GM12878 (cell line): Measurements from ENCODE around the gene TMPRSS13. TPM values are rescaled to one million over a fixed set of nuclear protein-coding genes. Genes with fewer than 3 reads are reported as not detected.
A peak's percentile ranks its signal among the peaks of the same experiment; 100 is the strongest.

Source experiments
- ATAC-seq: fragments of 200-7000 bp; cut with Tn5 transposase; 3 replicates; pipeline ENCODE4 v1.9.1; 2020; ENCODE audit warnings: mild to moderate bottlenecking, moderate library complexity
- BruUV-seq: library from RNA; stranded (reverse); fragments of 400-500 nt; replicated peaks from 2 replicates; lab custom pipeline; 2021; lab: Mats Ljungman, UMichigan
- CTCF ChIA-PET: fragments of 300-600 bp; sonication (Branson Sonifier 250); formaldehyde crosslinking; extraction: SDS; loops from one replicate; lab custom pipeline; 2021; ENCODE audit warnings: inconsistent platforms; lab: Yijun Ruan, JAX
- POLR2A ChIA-PET: fragments of 350-600 bp; formaldehyde crosslinking; extraction: SDS; loops from one replicate; lab custom pipeline; 2021; ENCODE audit warnings: inconsistent platforms; lab: Charles Lee
- RAD21 ChIA-PET: fragments of 300-600 bp; sonication (Branson Sonifier 250); formaldehyde crosslinking; loops from one replicate; lab custom pipeline; 2023; ENCODE audit warnings: antibody characterized with exemption; ENCODE audit not compliant: unreplicated experiment; lab: Charles Lee
- SMC1A ChIA-PET: fragments of 300-600 bp; sonication (Branson Sonifier 250); formaldehyde crosslinking; loops from one replicate; lab custom pipeline; 2023; ENCODE audit not compliant: unreplicated experiment, uncharacterized antibody; lab: Charles Lee
- DNase-seq: peaks from one replicate; pipeline ENCODE4 v3.0.0-alpha.2; 2011; ENCODE audit warnings: low read depth, low spot score
- FAIRE-seq: peaks from 3 replicates; lab custom pipeline; 2011; peaks lifted over from hg19 to GRCh38; lab: Jason Lieb, UNC
- H2AFZ ChIP-seq: 2 replicates; pipeline ENCODE4 v1.6.0; 2011; ENCODE audit warnings: low read depth, low read length, control low read depth; ENCODE audit not compliant: control insufficient read depth
- H3K27ac ChIP-seq: 2 replicates; pipeline ENCODE4 v1.5.1; 2011; ENCODE audit warnings: control low read depth; ENCODE audit not compliant: control insufficient read depth, insufficient read depth
- H3K27me3 ChIP-seq, 2 experiments: replicated peaks in 1 of 2; 2 replicates each; pipeline versions ENCODE4 v1.6.0 to v1.6.1; 2011; ENCODE audit warnings: low read length in 1 of 2; ENCODE audit not compliant: control insufficient read depth in 2 of 2, insufficient read depth in 2 of 2
- H3K36me3 ChIP-seq, 2 experiments: 2 replicates each; pipeline ENCODE4 v1.5.1; 2011; ENCODE audit warnings: low read length in 1 of 2; ENCODE audit not compliant: control insufficient read depth in 2 of 2, insufficient read depth in 2 of 2
- H3K4me1 ChIP-seq: 2 replicates; pipeline ENCODE4 v1.6.1; 2011; ENCODE audit warnings: mild to moderate bottlenecking, low read length, moderate library complexity, mixed read lengths; ENCODE audit not compliant: control insufficient read depth, insufficient read depth
- H3K4me2 ChIP-seq: 2 replicates; pipeline ENCODE4 v1.6.0; 2011; ENCODE audit warnings: control low read depth; ENCODE audit not compliant: control insufficient read depth, insufficient read depth
- H3K4me3 ChIP-seq: fragments of 200-600 bp; sonication (generic); 2 replicates; pipeline ENCODE4 v1.5.1; 2016
- H3K79me2 ChIP-seq: 2 replicates; pipeline ENCODE4 v1.6.0; 2011; ENCODE audit warnings: low read length; ENCODE audit not compliant: control insufficient read depth, insufficient read depth
- H3K9ac ChIP-seq: 2 replicates; pipeline ENCODE4 v1.8.0; 2011; ENCODE audit warnings: low read length, control low read depth, mixed read lengths; ENCODE audit not compliant: control insufficient read depth, insufficient read depth
- H3K9me3 ChIP-seq: replicated peaks from 3 replicates; pipeline ENCODE4 v1.5.1; 2011; ENCODE audit warnings: mild to moderate bottlenecking, low read length; ENCODE audit not compliant: control insufficient read depth, insufficient read depth
- H4K20me1 ChIP-seq: 2 replicates; pipeline ENCODE4 v1.6.0; 2011; ENCODE audit not compliant: control insufficient read depth, insufficient read depth
- NR2F1 ChIP-seq: fragments of 450-650 bp; conservative IDR thresholded peaks from 2 replicates; pipeline ENCODE4 v1.6.1; 2017; ENCODE audit warnings: mild to moderate bottlenecking
- SPI1 ChIP-seq: IDR thresholded peaks from 2 replicates; pipeline ENCODE4 v1.6.1; 2011; ENCODE audit warnings: low read depth, mild to moderate bottlenecking, low read length, moderate library complexity, borderline replicate concordance; ENCODE audit not compliant: insufficient read depth
- WGBS: methylation state at CpG from one replicate; pipeline ENCODE4 v1.1.6; 2016; ENCODE audit warnings: low lambda C conversion rate; ENCODE audit not compliant: insufficient replicate concordance, insufficient coverage; ENCODE audit errors: missing lambda C conversion rate; 5-methylcytosine and 5-hydroxymethylcytosine counted together
- in situ Hi-C: fragments of 300-500 bp; cut with MboI; formaldehyde crosslinking; loops from 9 replicates; pipeline ENCODE4 v1.14.3; 2018; ENCODE audit warnings: mixed read lengths
- intact Hi-C: fragments of 100-400 bp; cut with micrococcal nuclease; formaldehyde crosslinking; loops from one replicate; pipeline ENCODE4 v1.14.2; 2022; ENCODE audit not compliant: unreplicated experiment
- polyA plus RNA-seq, 11 experiments: library from polyadenylated mRNA; depleted of rRNA in 4 of 11; unstranded in 6 of 11; stranded (reverse) in 5 of 11; fragments of >200 nt; fragmentation: Nextera tagmentation in 4 of 11; fragmentation: Illumina TruSeq in 1 of 11; extraction: Ambion mirVana in 4 of 11; extraction: Trizol in 1 of 11; gene quantifications; 1 replicate in 1 of 11; 2 replicates in 10 of 11; pipeline versions ENCODE4 v1.2.1 to v1.2.3, GENCODE V29; 2011 to 2016; ENCODE audit warnings: inconsistent platforms in 2 of 11, missing spikeins in 2 of 11, low read depth in 1 of 11
- total RNA-seq, 4 experiments: library from RNA; depleted of rRNA in 3 of 4; stranded (reverse); fragments of >200 nt in 3 of 4; fragmentation: Illumina TruSeq in 1 of 4; extraction: Trizol in 1 of 4; gene quantifications; 2 replicates each; pipeline versions ENCODE4 v1.2.1 to v1.2.3, GENCODE V29; 2013 to 2021

The TMPRSS13 gene
- total and polyA plus RNA-seq, 10 of the 15 experiments (the other 5 are each of a cell fraction or from before 2014, with no cell fraction given): 0.05 to 0.50 (median 0.26) TPM; not detected in 2

DNA sequence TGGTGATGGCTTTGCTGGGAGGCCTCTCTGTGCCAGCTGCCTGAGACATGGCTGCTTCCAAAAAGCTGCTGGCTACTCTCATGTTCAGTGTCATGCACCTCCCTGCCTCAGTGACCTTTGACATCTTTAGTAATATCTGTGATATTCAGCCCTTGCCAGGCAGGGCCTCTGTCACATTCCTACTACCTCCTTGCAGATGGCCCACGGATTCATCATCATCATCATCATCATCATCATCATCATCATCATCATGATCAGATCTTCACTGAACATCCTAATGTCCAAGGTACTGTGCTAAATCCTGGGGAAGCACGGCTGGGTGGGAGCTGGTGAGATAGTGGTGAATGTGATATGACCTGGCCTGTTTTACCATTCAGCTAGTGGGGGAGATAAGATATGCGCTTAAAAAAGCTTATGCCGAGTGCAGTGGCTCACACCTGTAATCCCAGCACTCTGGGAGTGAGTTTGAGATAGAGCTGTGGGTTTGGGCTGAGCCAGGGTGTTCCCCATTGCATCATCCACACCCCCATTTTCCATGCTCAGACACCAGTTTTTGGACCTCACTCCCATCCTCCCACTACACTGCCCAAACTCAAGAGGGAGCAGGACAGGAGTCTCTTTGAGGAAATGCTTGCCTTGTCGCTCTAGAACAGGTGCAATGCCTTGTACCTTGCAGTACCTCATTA lies 17.1 kb upstream of the TMPRSS13 start:
- Histone ChIP-seq H3K9me3 (no peaks in the 10 kb centered on the region), H4K20me1 (no peaks in the 10 kb centered on the region), H3K4me3 (no peak overlapping the region), H3K27me3 (no peaks in the 10 kb centered on the region), H3K4me2 (no peak overlapping the region), H2AFZ (no peak overlapping the region), H3K4me1 (peaks cover 37% of the 10 kb centered on the region), H3K79me2 (no peaks in the 10 kb centered on the region), H3K9ac (no peak overlapping the region), H3K27ac (no peak overlapping the region), H3K36me3 (no peaks in the 10 kb centered on the region)
- FAIRE-seq: no peak
- ChIA-PET CTCF (interaction anchor here (0.6 to 13.1 kb wide), 72 partner anchors 9 to 532 kb away, joined by 3 to 503 read pairs (median 5); partner anchors contain the start of genes FXYD2, IL10RA and TMPRSS13), POLR2A (interaction anchor here (0.5 to 3.2 kb wide), 15 partner anchors 10 to 300 kb away, joined by 3 to 16 read pairs (median 5); partner anchors contain the start of genes FXYD2 and IL10RA), RAD21 (interaction anchor here (0.8 to 10.6 kb wide), 49 partner anchors 12 to 521 kb away, joined by 3 to 393 read pairs (median 7); partner anchors contain the start of genes FXYD2, IL10RA and TMPRSS13), SMC1A (interaction anchor here (0.6 to 14.9 kb wide), 55 partner anchors 9 to 486 kb away, joined by 3 to 295 read pairs (median 5); partner anchors contain the start of genes FXYD2, IL10RA and TMPRSS13)
- peak; percentile 5 for ATAC-seq
- TF ChIP-seq SPI1 (no peak), NR2F1 (peak; percentile 68)
- no peak for DNase-seq
- 40% methylated on average over 5 of the region's 5 CpGs for WGBS
- in situ Hi-C loops: loop anchor here (5.0 kb wide), 2 partner anchors 101 to 104 kb away; no protein-coding TSS in a partner anchor
- intact Hi-C loops: no loop called here
- BruUV-seq: no TSS peak
